Urinary bladder (tissue), 4 donors: ENCODE data around the gene AP1M2. TPM values are rescaled to one million over a fixed set of nuclear protein-coding genes. Genes with fewer than 3 reads are reported as not detected.
"Not testable (repeated sequence)": the region's sequence is repeated elsewhere in the genome, so short reads cannot be mapped to it uniquely, and the experiment has no call there.

Experiments
- DNase-seq: peaks from one replicate; pipeline ENCODE4 v3.0.0-alpha.2; 2015; ENCODE audit errors: extremely low spot score
- H3K27ac ChIP-seq: one replicate; pipeline ENCODE4 v1.5.1; 2013; ENCODE audit warnings: low read depth, mild to moderate bottlenecking, moderate library complexity
- H3K36me3 ChIP-seq: one replicate; pipeline ENCODE4 v1.6.1; 2013; ENCODE audit warnings: mild to moderate bottlenecking, moderate library complexity; ENCODE audit not compliant: insufficient read depth
- H3K4me1 ChIP-seq: one replicate; pipeline ENCODE4 v1.6.1; 2013; ENCODE audit warnings: mild to moderate bottlenecking, moderate library complexity; ENCODE audit not compliant: insufficient read depth
- H3K4me3 ChIP-seq: one replicate; pipeline ENCODE4 v1.5.1; 2013; ENCODE audit warnings: low read depth, low read length
- WGBS: extraction: QIAGEN DNeasy Blood & Tissue Kit; methylation state at CpG from one replicate; pipeline ENCODE4 v1.1.7; 2013; 5-methylcytosine and 5-hydroxymethylcytosine counted together
- polyA plus RNA-seq: library from polyadenylated mRNA; stranded (reverse); fragments of 200-250 nt; gene quantifications from one replicate; pipeline ENCODE4 v1.2.3, GENCODE V29; 2013
- total RNA-seq: library from RNA; depleted of rRNA; stranded (reverse); fragments of >200 nt; gene quantifications from one replicate; pipeline ENCODE4 v1.2.3, GENCODE V29; 2014
- donor health status: healthy with polysubstance abuse.
- donor health status: healthy.

AP1M2 gene
- total and polyA plus RNA-seq, 2 donors: 9.3 to 9.4 TPM

DNA sequence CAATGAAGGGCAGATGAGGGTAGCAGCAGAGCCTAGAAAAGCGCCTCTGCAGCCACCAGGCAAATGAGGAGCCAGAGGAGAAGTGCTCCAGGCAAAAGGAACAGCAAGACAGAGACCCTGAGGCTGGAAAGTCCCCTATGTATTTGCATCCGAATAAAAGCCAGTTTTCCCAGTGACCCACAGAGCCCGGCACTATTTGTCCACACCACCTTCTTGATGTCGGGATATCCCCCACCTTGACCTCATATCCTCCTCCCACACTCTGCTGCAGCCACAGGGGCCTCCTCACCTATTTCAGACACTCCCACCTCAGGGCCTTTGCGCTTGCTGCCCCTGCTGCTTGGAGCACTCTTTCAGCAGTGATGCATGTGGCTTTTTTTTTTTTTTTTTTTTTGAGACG lies 36.8 kb downstream of the AP1M2 start:
- H3K27ac ChIP-seq: no peak overlapping the region
- 95% methylated on average over 6 of the region's 6 CpGs for WGBS
- no peaks in the 10 kb centered on the region for H3K4me1 ChIP-seq
- peaks cover 3% of the 10 kb centered on the region for H3K36me3 ChIP-seq
- DNase-seq: no peak
- H3K4me3 ChIP-seq: no peak overlapping the region

DNA sequence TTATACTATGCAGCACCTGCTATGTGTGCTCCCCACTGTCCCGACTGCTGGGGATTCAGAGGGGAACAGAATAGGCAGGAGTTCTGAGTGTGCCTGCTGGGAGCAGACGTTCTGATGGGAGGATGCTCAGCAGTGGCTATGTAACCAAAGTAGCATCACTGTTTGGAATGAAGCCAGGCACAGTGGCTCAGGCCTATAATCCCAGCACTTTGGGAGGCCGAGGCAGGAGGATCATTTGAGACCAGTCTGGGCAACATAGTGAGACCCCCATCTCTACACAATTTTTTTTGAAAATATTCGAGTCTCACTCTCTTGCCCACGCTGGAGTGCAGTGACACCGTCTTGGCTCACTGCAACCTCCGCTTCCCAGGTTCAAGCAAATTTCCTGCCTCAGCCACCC lies 37.4 kb downstream of the AP1M2 start:
- 87% methylated on average over 7 of the region's 7 CpGs for WGBS
- H3K4me3 ChIP-seq: no peak overlapping the region
- H3K36me3 ChIP-seq: peaks cover 3% of the 10 kb centered on the region

DNA sequence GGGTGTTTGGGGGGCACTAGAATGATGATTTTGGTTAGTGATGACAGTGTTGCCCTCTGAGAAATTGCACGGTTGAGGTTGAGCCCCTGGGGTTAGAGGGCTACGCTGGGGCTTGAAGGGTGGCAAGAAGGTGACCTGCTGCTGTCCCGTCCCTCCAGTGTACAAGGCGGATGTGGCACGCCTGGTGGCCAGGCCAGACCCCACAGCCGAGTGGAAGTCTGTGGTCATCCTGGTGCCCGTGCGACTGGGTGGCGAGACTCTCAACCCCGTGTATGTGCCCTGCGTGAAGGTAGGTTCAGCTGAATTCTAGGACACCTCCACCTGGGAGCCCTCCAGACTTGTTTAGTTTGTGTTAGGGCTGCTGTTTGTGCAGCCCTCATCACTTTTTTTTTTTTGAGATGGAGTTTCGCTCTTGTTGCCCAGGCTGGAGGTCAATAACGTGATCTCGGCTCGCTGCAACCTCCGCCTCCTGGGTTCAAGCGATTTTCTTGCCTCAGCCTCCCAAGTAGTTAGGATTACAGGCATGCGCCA lies 38.3 kb downstream of the AP1M2 start:
- H3K36me3 ChIP-seq: peaks cover 3% of the 10 kb centered on the region

More for the DNA sequence above, 37.4 kb downstream of the AP1M2 start:
- peaks cover under 1% of the 10 kb centered on the region for H3K4me1 ChIP-seq
- H3K27ac ChIP-seq: no peak overlapping the region
- no peak for DNase-seq

DNA sequence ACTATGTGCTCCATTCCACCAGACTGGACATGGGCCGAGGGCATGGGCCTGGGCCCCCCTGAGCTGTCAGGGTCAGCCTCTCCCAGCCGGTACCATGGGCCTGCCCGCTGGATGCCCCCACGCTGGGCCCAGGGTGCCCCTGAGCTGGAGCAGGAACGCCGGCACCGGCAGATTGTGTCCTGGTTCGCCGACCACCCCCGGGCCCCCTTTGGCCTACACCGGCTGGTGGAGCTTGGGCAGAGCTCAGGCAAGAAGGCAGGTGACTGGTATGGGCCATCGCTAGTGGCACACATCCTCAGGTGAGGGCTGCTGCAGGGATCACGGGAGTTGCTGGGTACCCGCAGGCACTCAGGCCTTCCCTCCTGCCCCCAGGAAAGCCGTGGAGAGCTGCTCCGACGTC lies 40.3 kb downstream of the AP1M2 start:
- no peak for DNase-seq
- 91% methylated on average over 17 of the region's 17 CpGs for WGBS
- peaks cover 2% of the 10 kb centered on the region for H3K4me1 ChIP-seq
- no peak overlapping the region for H3K4me3 ChIP-seq
- no peak overlapping the region for H3K27ac ChIP-seq
- H3K36me3 ChIP-seq: peaks cover 3% of the 10 kb centered on the region

More for the DNA sequence above, 38.3 kb downstream of the AP1M2 start:
- Histone ChIP-seq H3K27ac (no peak overlapping the region), H3K4me3 (no peak overlapping the region), H3K4me1 (peaks cover 2% of the 10 kb centered on the region)
- DNase-seq: no peak
- 96% methylated on average over 18 of the region's 18 CpGs for WGBS

DNA sequence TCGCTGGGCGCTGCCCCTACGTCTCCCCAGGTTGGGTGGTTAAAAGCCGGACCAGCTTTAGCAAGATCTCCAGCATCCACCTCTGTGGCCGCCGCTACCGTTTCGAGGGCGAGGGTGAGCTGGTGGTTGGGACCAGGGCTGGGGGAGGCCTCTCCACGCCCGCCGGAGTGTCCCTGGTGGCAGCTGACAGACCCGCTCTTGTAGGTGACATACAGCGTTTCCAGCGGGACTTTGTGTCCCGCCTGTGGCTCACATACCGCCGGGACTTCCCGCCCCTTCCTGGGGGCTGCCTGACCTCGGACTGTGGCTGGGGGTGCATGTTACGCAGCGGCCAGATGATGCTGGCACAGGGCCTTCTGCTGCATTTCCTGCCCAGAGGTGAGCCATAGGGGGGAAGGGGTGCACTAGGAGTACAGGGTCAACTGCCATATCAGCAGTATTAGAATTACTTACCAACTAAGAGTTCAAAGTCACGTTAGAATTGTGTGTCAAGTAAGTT lies 42.3 kb downstream of the AP1M2 start:
- Histone ChIP-seq H3K4me3 (peak overlapping the region; percentile 93), H3K36me3 (peaks cover 3% of the 10 kb centered on the region), H3K27ac (no peak overlapping the region), H3K4me1 (peaks cover 2% of the 10 kb centered on the region)
- WGBS: 59% methylated on average over 23 of the region's 23 CpGs
- no peak for DNase-seq

DNA sequence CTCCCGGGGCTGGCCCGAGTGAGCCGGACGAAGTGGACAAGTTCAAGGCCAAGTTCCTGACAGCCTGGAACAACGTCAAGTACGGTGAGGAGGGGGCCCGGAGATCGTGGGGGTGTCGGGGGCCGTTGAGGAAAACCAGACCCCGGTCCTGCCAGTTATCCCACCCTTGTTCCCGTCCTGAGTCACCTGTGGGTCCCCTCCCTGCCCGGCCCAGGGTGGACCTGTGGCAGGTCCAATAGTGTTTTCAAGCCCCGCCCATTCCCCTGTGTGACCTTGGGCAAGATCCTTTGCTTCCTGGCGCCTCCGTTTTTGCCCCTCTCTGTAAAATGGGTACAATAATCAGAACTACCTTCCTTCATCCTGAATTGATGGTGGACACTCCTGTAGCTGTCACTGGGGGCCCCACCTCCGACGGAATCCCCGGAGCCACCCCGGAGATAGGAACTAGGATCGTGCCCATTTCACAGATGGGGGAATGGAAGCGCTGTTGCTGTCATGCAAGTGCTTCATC lies 42.8 kb downstream of the AP1M2 start:
- WGBS: 19% methylated on average over 22 of the region's 22 CpGs
- peak overlapping the region; percentile 93 for H3K4me3 ChIP-seq
- peak overlapping the region; percentile 93 for H3K27ac ChIP-seq
- peaks cover 3% of the 10 kb centered on the region for H3K36me3 ChIP-seq
- H3K4me1 ChIP-seq: peaks cover 2% of the 10 kb centered on the region
- no peak for DNase-seq

DNA sequence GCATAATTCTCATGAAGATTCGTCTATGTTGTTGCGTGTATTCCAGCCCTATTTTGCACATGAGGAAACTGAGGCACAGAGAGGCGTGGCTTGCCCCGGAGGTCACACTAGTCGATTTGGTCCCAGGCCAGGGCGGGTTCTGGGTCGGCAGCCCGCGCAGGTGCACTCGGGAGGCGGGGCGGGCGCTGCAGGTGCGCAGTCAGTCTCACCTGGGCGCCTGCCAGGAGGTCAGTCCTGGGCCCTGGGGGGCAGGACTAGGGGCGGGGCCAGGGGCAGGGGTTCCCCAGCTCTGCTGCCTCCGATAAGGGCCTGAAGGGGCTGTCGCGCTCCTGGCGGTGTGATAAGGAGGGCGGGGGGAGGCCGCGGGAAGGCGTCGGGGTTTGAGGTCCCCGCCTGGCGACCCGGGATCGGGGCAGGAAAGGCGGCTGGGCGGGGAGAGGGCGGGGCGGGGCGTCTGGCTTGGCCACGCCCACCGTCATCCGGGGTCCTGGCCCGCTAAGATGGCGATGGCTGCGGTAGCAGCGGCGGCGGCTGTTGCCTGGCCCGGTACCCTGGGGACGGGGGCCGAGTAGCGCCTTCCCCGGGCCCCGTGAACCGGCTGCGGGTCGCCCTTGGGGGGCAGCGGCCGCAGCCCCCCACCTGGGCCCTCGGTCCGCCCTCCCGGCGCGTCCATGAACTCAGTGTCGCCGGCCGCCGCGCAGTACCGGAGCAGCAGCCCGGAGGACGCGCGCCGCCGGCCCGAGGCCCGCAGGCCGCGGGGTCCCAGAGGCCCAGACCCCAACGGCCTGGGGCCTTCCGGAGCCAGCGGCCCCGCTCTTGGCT lies 43.5 kb downstream of the AP1M2 start, which contains the start of gene ATG4D:
Gene ATG4D (plus strand): TSS at position 485 of the 822 bp plus-strand sequence. CDS start 187 bp downstream, at position 672.
- Histone ChIP-seq H3K36me3 (peaks cover under 1% of the 10 kb centered on the region), H3K4me1 (peaks cover 2% of the 10 kb centered on the region), H3K4me3 (peak within 1 kb of the TSS; percentile 93), H3K27ac (peak within 1 kb of the TSS; percentile 93)
- WGBS: under 1% methylated on average over 79 of the region's 79 CpGs
- no peak for DNase-seq

DNA sequence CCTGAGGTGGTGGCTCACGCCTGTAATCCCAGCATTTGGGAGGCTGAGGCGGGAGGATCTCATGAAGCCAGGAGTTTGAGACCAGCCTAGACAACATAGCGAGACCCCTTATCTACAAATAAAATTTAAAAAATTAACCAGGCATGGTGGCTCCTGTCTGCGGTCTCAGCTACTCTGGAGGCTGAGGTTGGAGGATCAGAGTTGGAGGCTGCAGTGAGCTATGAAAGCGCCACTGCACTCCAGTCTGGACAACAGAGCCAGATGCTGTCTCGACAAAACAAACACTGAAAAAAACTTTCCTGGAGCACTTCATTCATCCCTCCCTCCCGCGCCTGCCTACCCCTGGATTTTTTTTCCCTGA lies 44.1 kb downstream of the AP1M2 start:
- Histone ChIP-seq H3K4me3 (no peak overlapping the region), H3K27ac (no peak overlapping the region), H3K4me1 (peaks cover 2% of the 10 kb centered on the region), H3K36me3 (no peaks in the 10 kb centered on the region)
- 55% methylated on average over 8 of the region's 8 CpGs for WGBS
- DNase-seq: no peak

DNA sequence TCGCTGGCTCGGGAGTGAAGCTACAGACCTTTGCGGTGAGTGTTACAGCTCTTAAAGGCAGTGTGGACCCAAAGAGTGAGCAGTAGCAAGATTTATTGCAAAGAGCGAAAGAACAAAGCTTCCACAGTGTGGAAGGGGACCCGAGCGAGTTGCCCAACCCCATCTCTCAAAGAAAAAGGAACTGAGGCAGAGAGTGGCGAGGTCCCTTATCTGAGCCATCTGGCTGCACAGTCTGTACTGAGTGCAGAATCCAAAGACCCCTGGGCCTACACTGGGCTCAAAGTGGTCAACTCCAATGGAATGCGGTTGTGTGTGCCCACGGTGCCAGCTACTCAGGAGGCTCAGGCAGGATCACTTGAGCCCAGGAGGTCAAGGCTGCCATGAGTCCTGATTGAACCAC lies 48.1 kb downstream of the AP1M2 start:
- not testable (repeated sequence) for H3K27ac ChIP-seq, DNase-seq, H3K4me3 ChIP-seq, H3K4me1 ChIP-seq, H3K36me3 ChIP-seq
- WGBS: 74% methylated on average over 9 of the region's 9 CpGs

DNA sequence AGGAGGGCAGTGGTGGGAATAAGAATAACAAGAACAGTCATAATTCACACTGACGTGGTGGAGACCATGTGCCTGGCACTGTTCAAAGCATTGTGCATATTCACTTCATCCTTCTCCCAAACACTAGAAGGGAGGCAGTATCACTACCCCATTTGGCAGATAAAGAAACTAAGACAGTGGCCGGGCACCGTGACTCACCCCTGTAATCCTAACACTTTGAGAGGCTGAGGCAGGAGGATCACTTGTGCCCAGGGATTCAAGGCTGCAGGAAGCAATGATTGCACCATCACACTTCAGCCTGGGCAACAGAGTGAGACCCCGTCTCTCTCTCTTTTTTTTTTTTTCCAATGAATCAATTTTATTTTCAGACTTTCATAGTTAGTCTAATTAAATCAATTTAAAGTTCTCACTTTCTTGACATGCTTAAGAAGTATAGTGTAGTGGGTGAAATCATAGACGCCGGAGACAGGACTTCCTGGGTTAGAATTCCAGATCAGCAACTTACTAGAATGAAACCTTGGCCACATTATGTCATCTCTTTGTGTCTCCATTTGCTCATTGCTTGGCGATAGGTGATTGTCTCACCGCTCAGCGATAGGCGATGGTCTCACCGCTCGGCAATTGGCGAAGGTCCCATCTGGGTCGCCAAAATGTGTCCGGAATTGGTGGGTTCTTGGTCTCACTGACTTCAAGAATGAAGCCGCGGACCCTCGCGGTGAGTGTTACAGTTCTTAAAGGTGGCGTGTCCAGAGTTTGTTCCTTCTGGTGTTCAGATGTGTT lies 48.7 kb downstream of the AP1M2 start:
- 83% methylated on average over 20 of the region's 20 CpGs for WGBS
- H3K27ac ChIP-seq: no peak overlapping the region
- H3K36me3 ChIP-seq: no peaks in the 10 kb centered on the region
- no peaks in the 10 kb centered on the region for H3K4me1 ChIP-seq
- H3K4me3 ChIP-seq: no peak overlapping the region
- DNase-seq: no peak

DNA sequence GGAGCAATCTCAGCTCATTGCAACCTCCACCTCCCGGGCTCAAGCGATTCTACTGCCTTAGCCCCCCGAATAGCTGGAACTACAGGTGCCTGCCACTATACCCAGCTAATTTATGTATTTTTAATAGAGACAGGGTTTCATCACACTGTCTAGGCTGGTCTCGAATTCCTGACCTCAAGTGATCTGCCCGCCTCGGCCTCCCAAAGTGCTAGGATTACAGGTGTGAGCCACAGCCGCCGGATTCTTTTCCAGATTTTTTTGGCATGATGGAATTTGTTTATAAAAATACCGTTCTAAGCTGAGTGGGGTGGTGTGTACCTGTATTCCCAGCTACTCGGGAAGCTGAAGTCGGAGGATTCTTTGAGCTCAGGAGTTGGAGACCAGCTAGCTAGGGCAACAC lies 49.4 kb downstream of the AP1M2 start:
- no peak overlapping the region for H3K27ac ChIP-seq
- H3K4me3 ChIP-seq: no peak overlapping the region
- no peaks in the 10 kb centered on the region for H3K36me3 ChIP-seq
- H3K4me1 ChIP-seq: no peaks in the 10 kb centered on the region
- DNase-seq: no peak
- WGBS: 70% methylated on average over 11 of the region's 11 CpGs

DNA sequence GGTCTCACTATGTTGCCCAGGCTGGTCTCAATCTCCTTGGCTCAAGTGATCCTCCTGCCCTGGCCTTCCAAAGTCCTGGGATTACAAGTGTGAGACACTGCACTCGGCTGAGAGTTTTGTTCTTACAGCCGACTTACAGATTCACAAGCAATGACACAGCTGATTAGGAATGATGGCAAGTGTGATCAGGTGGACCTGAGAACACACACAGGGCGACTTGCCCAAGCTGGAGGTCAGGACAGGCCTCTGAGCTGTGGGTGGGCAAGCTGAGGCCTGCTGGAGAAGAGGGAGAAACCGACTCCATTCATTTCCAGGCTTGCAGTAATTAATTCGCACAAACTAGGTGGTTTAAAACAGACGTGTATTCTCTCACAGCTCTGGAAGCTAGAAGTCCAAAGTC lies 51.5 kb downstream of the AP1M2 start:
- Histone ChIP-seq H3K27ac (no peak overlapping the region), H3K36me3 (no peaks in the 10 kb centered on the region), H3K4me3 (no peak overlapping the region), H3K4me1 (no peaks in the 10 kb centered on the region)
- no peak for DNase-seq
- WGBS: 65% methylated on average over 6 of the region's 6 CpGs

DNA sequence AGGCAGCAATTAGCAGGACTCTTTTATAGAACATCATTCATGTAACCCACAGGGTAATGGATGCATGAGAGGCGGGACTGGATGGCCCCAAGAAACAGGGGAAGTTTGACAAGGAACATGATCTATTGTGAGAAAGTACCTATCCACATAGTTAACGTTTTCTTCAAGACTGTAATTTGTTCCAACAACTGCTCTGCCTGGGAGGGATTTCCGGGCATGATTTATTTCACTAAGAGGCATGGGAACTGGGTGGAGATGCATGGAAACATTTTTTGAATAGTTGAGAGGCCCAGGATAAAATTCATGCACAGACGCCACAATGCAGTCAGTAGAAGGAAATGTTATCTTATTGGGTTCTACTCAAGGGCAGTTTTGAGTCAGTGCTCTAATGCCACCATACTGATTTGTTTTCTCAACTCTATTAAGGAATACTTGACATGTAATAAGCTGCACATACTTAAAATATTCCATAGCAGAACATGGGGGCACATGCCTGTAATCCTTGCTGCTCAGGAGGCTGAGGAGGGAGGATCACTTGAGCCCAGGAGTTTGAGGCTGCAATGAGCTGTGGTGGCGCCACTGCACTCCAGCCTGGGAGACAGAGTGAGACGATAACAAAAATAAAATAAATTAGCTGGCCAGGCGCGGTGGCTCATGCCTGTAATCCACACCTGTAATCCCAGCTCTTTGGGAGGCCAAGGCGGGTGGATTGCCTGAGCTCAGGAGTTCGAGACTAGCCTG lies 53.3 kb downstream of the AP1M2 start:
- Histone ChIP-seq H3K4me3 (no peak overlapping the region), H3K4me1 (no peaks in the 10 kb centered on the region), H3K27ac (no peak overlapping the region), H3K36me3 (no peaks in the 10 kb centered on the region)
- WGBS: 60% methylated on average over 10 of the region's 10 CpGs
- peak; percentile 39 for DNase-seq
